Activated T-cell treated with anti-CD3 and anti-CD28 coated beads, Interleukin-2, amount 50 U/mL, for 72 hours (primary cell): ENCODE results near the gene GAP43. TPM values are rescaled to one million over a fixed set of nuclear protein-coding genes. Genes with fewer than 3 reads are reported as not detected.
"Not testable (repeated sequence)": the region's sequence is repeated elsewhere in the genome, so short reads cannot be mapped to it uniquely, and the experiment has no call there.

Experiments used
- ATAC-seq, 2 donors: fragments of 150-1000 bp; cut with Tn5 transposase; replicated peaks in 1 of 2; 2 replicates each; pipeline ENCODE4 v1.10.0; 2021; ENCODE audit warnings: moderate library complexity in 2 of 2, mild to moderate bottlenecking in 1 of 2
- DNase-seq, 2 donors: peaks; one replicate each; pipeline ENCODE4 v3.0.0; 2021 to 2022; ENCODE audit warnings: mixed read lengths in 1 of 2
- H3K27ac Mint-ChIP-seq: one replicate; pipeline ENCODE4 v1.8.0; 2022; ENCODE audit warnings: mild to moderate bottlenecking, moderate library complexity, mixed read lengths
- H3K27me3 Mint-ChIP-seq: one replicate; pipeline ENCODE4 v1.8.0; 2022; ENCODE audit warnings: low read depth, mixed read lengths
- H3K36me3 Mint-ChIP-seq, 2 donors: one replicate each; pipeline ENCODE4 v1.8.0; 2022; ENCODE audit warnings: mixed read lengths in 2 of 2, mild to moderate bottlenecking in 1 of 2; ENCODE audit not compliant: insufficient read depth in 2 of 2
- H3K4me1 Mint-ChIP-seq: one replicate; pipeline ENCODE4 v1.8.0; 2022; ENCODE audit warnings: low read depth, mixed read lengths
- H3K4me3 Mint-ChIP-seq, 2 donors: one replicate each; pipeline ENCODE4 v1.8.0; 2022; ENCODE audit warnings: mild to moderate bottlenecking in 2 of 2, mixed read lengths in 2 of 2, moderate library complexity in 2 of 2
- H3K9me3 Mint-ChIP-seq, 2 donors: one replicate each; pipeline ENCODE4 v1.8.0; 2022; ENCODE audit warnings: mixed read lengths in 2 of 2
- total RNA-seq, 2 donors: library from RNA; stranded (reverse); gene quantifications; one replicate each; pipeline ENCODE4 v1.2.3, GENCODE V29; 2022

GAP43 gene
- total RNA-seq, 2 donors from 2014 or later, result not detected

GRCh38 chr3:115728013-115728412 lies 104.7 kb downstream of the GAP43 start:
- Mint-ChIP-seq H3K27ac (no peak overlapping the region), H3K4me1 (peaks cover 6% of the 10 kb centered on the region), H3K36me3 (no peaks in the 10 kb centered on the region), H3K4me3 (no peak overlapping the region), H3K9me3 (no peaks in the 10 kb centered on the region), H3K27me3 (peaks cover 9% of the 10 kb centered on the region)
- DNase-seq (no peak), ATAC-seq (no peak)

GRCh38 chr3:115736341-115736740 lies 113.0 kb downstream of the GAP43 start:
- not testable (repeated sequence) for H3K27ac Mint-ChIP-seq, ATAC-seq, DNase-seq, H3K4me3 Mint-ChIP-seq, H3K4me1 Mint-ChIP-seq, H3K36me3 Mint-ChIP-seq
- H3K27me3 Mint-ChIP-seq, result peaks cover 35% of the 10 kb centered on the region
- peaks cover 12 to 13% of the 10 kb centered on the region in 2 donors for H3K9me3 Mint-ChIP-seq

GRCh38 chr3:115741650-115742049 lies 118.3 kb downstream of the GAP43 start:
- peaks cover 8 to 11% of the 10 kb centered on the region in 2 donors for H3K36me3 Mint-ChIP-seq
- ATAC-seq, result no peak
- peaks cover 13 to 14% of the 10 kb centered on the region in 2 donors for H3K9me3 Mint-ChIP-seq
- H3K4me3 Mint-ChIP-seq, result no peak overlapping the region
- no peak for DNase-seq
- H3K4me1 Mint-ChIP-seq, result no peaks in the 10 kb centered on the region
- H3K27me3 Mint-ChIP-seq, result peaks cover 35% of the 10 kb centered on the region
- H3K27ac Mint-ChIP-seq, result no peak overlapping the region

- not testable (repeated sequence) for H3K27ac Mint-ChIP-seq, H3K9me3 Mint-ChIP-seq, H3K4me3 Mint-ChIP-seq, H3K4me1 Mint-ChIP-seq, ATAC-seq, DNase-seq, H3K36me3 Mint-ChIP-seq
- H3K27me3 Mint-ChIP-seq, result peaks cover 36% of the 10 kb centered on the region
These were observed 121.2 kb downstream of the GAP43 start for GRCh38 chr3:115744516-115744915.

- not testable (repeated sequence) for H3K27ac Mint-ChIP-seq, H3K36me3 Mint-ChIP-seq, H3K9me3 Mint-ChIP-seq, DNase-seq, ATAC-seq, H3K4me1 Mint-ChIP-seq, H3K4me3 Mint-ChIP-seq
- peaks cover 14% of the 10 kb centered on the region for H3K27me3 Mint-ChIP-seq
These were observed 129.7 kb downstream of the GAP43 start for GRCh38 chr3:115752978-115753377.

- Mint-ChIP-seq H3K4me1 (no peaks in the 10 kb centered on the region), H3K4me3 (no peak overlapping the region), H3K36me3 (no peaks in the 10 kb centered on the region), H3K9me3 (peaks cover 0 to 2% of the 10 kb centered on the region in 2 donors), H3K27ac (no peak overlapping the region), H3K27me3 (peaks cover 25% of the 10 kb centered on the region)
- DNase-seq (no peak), ATAC-seq (no peak)
These were observed 134.9 kb downstream of the GAP43 start for GRCh38 chr3:115758076-115758763.

GRCh38 chr3:115760716-115761115 lies 137.4 kb downstream of the GAP43 start:
- Mint-ChIP-seq H3K36me3 (no peaks in the 10 kb centered on the region), H3K4me1 (no peaks in the 10 kb centered on the region), H3K27me3 (peaks cover 17% of the 10 kb centered on the region), H3K27ac (no peak overlapping the region), H3K4me3 (no peak overlapping the region), H3K9me3 (no peaks in the 10 kb centered on the region)
- DNase-seq (no peak), ATAC-seq (no peak)

- no peak overlapping the region for H3K27ac Mint-ChIP-seq
- peaks cover 17% of the 10 kb centered on the region for H3K27me3 Mint-ChIP-seq
- no peaks in the 10 kb centered on the region for H3K4me1 Mint-ChIP-seq
- H3K36me3 Mint-ChIP-seq, result no peaks in the 10 kb centered on the region
- ATAC-seq (no peak), DNase-seq (no peak)
- no peak overlapping the region for H3K4me3 Mint-ChIP-seq
- H3K9me3 Mint-ChIP-seq, result no peaks in the 10 kb centered on the region
These were observed 138.6 kb downstream of the GAP43 start for GRCh38 chr3:115761927-115762305.

- ATAC-seq, result no peak
- H3K9me3 Mint-ChIP-seq, result no peaks in the 10 kb centered on the region
- no peaks in the 10 kb centered on the region for H3K27me3 Mint-ChIP-seq
- no peak for DNase-seq
- H3K27ac Mint-ChIP-seq, result no peak overlapping the region
- no peaks in the 10 kb centered on the region for H3K36me3 Mint-ChIP-seq
- H3K4me1 Mint-ChIP-seq, result no peaks in the 10 kb centered on the region
- H3K4me3 Mint-ChIP-seq, result no peak overlapping the region
These were observed 143.5 kb downstream of the GAP43 start for GRCh38 chr3:115766587-115767482.

GRCh38 chr3:115768661-115769060 lies 145.4 kb downstream of the GAP43 start:
- Mint-ChIP-seq H3K27ac (no peak overlapping the region), H3K4me1 (no peaks in the 10 kb centered on the region), H3K4me3 (no peak overlapping the region), H3K9me3 (no peaks in the 10 kb centered on the region), H3K27me3 (peaks cover 4% of the 10 kb centered on the region), H3K36me3 (no peaks in the 10 kb centered on the region)
- ATAC-seq (no peak), DNase-seq (no peak)
